Measurements from ENCODE around the gene CEBPZOS. TPM values are rescaled to one million over a fixed set of nuclear protein-coding genes. Genes with fewer than 3 reads are reported as not detected.

CEBPZOS gene
- total RNA-seq, 4 donors from 2014 or later: 16.3 to 33.6 (median 20.1) TPM

DNA sequence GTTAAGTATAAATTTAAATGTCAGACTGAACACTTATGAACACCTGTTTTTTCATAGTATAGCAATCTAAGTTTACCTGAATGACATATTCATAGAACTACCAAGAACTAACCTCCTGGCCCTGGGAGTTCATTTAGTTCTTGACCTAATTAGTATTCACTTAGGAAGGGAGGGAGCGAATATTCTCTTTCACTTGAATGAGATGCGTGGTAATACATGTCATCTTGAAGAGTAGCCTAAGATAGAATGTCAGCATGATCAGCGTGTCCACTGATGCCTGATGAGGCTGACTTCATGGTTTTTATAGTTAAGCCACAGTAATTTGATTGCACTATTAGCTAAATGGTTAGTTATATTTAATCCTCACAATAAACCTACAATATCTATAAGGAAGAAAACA is 48.5 kb downstream of the CEBPZOS start:
- Histone ChIP-seq H3K36me3 (peaks cover 80% of the 10 kb centered on the region), H3K27ac (no peak overlapping the region), H3K9me3 (no peaks in the 10 kb centered on the region), H3K4me3 (no peak overlapping the region), H3K27me3 (no peaks in the 10 kb centered on the region), H3K4me1 (no peaks in the 10 kb centered on the region)
- no peak for DNase-seq (ENCODE audit: low spot score in 2 of 2)
- WGBS: 97% methylated on average over 3 of the region's 3 CpGs
- TF ChIP-seq POLR2A (IDR thresholded peaks at IDR 0.05): no peak

DNA sequence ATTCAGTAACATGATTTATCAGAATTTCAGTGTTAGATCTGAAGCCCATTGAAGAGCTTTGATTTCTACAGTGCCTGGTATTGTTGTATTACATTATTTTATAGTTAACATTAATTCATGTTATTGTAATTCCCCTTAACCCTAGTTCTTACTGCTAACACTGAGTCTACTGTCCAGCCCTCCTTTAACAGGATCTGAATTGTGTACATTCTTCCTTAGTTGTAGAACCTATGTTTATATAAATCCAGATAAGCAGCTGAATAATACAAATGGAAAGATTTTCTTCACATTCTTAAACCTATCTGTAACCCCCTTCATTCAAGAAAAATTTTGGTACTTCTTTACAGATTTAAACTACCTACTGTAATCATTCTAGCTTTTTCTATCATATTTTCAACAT is 49.9 kb downstream of the CEBPZOS start:
- H3K27me3 ChIP-seq: no peaks in the 10 kb centered on the region
- TF ChIP-seq POLR2AphosphoS5 (IDR thresholded peaks at IDR 0.05) (no peak), EP300 (IDR thresholded peaks at IDR 0.05) (no peak), CTCF (IDR thresholded peaks at IDR 0.05) (no peak), POLR2A (IDR thresholded peaks at IDR 0.05) (no peak)
- H3K9me3 ChIP-seq: no peaks in the 10 kb centered on the region
- H3K4me3 ChIP-seq: no peak overlapping the region
- H3K36me3 ChIP-seq: peaks cover 84% of the 10 kb centered on the region
- no peak overlapping the region for H3K27ac ChIP-seq
- no peaks in the 10 kb centered on the region for H3K4me1 ChIP-seq
- no peak for DNase-seq (ENCODE audit: low spot score in 2 of 2)

- WGBS: 80% methylated on average over 5 of the region's 5 CpGs
- no peaks in the 10 kb centered on the region for H3K9me3 ChIP-seq
- no peaks in the 10 kb centered on the region for H3K27me3 ChIP-seq
- no peak overlapping the region for H3K27ac ChIP-seq
- no peak overlapping the region for H3K4me3 ChIP-seq
- TF ChIP-seq POLR2A (IDR thresholded peaks at IDR 0.05) (no peak), EP300 (IDR thresholded peaks at IDR 0.05) (no peak), CTCF (IDR thresholded peaks at IDR 0.05) (no peak), POLR2AphosphoS5 (IDR thresholded peaks at IDR 0.05) (no peak)
- no peaks in the 10 kb centered on the region for H3K4me1 ChIP-seq
- no peak for DNase-seq (ENCODE audit: low spot score in 2 of 2)
- peaks cover 87% of the 10 kb centered on the region for H3K36me3 ChIP-seq
These were observed 54.8 kb downstream of the CEBPZOS start for GRCh38 chr2:37250869-37251740.

Other genes starting within 250 kb of the CEBPZOS start
- gene STRN, start 230.0 kb upstream of the CEBPZOS start, total RNA-seq: 10 to 100 TPM; 28.6 to 39.6 (median 37.5) TPM
- gene HEATR5B, start 112.1 kb upstream of the CEBPZOS start, total RNA-seq: 10 to 100 TPM; 25.6 to 65.3 (median 45.3) TPM
- 10 to 100 TPM in 1 of 4 donors, 1 to 10 TPM in 3; 3.2 to 14.2 (median 5.6) TPM for gene GPATCH11, start 112.0 kb upstream of the CEBPZOS start, total RNA-seq
- 10 to 100 TPM in 1 of 4 donors, 1 to 10 TPM in 3; 6.5 to 10.8 (median 9.1) TPM for gene EIF2AK2, start 39.5 kb upstream of the CEBPZOS start, total RNA-seq
- not detected for gene SULT6B1, start 7.8 kb upstream of the CEBPZOS start, total RNA-seq
- 10 to 100 TPM; 29.5 to 34.9 (median 32.1) TPM for gene CEBPZ, start 35.1 kb downstream of the CEBPZOS start, total RNA-seq
- 10 to 100 TPM in 3 of 4 donors, 1 to 10 TPM in 1; 9.8 to 20.8 (median 12.3) TPM for gene NDUFAF7, start 35.2 kb downstream of the CEBPZOS start, total RNA-seq
- gene PRKD3, start 128.3 kb downstream of the CEBPZOS start, total RNA-seq: 10 to 100 TPM; 20.8 to 50.0 (median 34.3) TPM
- gene QPCT, start 148.1 kb downstream of the CEBPZOS start, total RNA-seq: 10 to 100 TPM; 20.7 to 75.5 (median 47.6) TPM

Measured in suprapubic skin (tissue), 4 donors.